HepG2 (cell line): ENCODE measurements around the gene ZBTB25. TPM values are rescaled to one million over a fixed set of nuclear protein-coding genes. Genes with fewer than 3 reads are reported as not detected.

Experiments
- ETV6 ChIP-seq: sonication (generic); formaldehyde crosslinking; conservative IDR thresholded peaks from 2 replicates; pipeline ENCODE4 v1.4.0; 2020; ENCODE audit warnings: missing genetic modification reagents
- FOXA3 ChIP-seq: IDR thresholded peaks from 2 replicates; pipeline ENCODE4 v1.6.1; 2016; ENCODE audit warnings: missing genetic modification reagents, missing compliant biosample characterization
- FOXP1 ChIP-seq, 2 experiments: fragments of 450-650 bp in 1 of 2; IDR thresholded peaks; 2 replicates each; pipeline ENCODE4 v1.6.1; 2017 to 2018; ENCODE audit warnings: antibody characterized with exemption in 1 of 2
- GABPA ChIP-seq, 2 experiments: IDR thresholded peaks; 2 replicates each; pipeline ENCODE4 v1.6.1; 2011 to 2016; ENCODE audit warnings: low read depth in 2 of 2, low read length in 1 of 2, missing biosample characterization in 1 of 2, missing genetic modification characterization in 1 of 2
- HES4 ChIP-seq: sonication (generic); formaldehyde crosslinking; IDR thresholded peaks from 2 replicates; pipeline ENCODE4 v1.9.0; 2021; ENCODE audit warnings: mild to moderate bottlenecking, missing genetic modification reagents, borderline replicate concordance
- HNRNPUL1 ChIP-seq: fragments of 200-400 bp; formaldehyde crosslinking; IDR thresholded peaks from 2 replicates; pipeline ENCODE4 v1.6.1; 2017; ENCODE audit warnings: low read depth, mild to moderate bottlenecking, low read length, moderate library complexity
- LCORL ChIP-seq, 2 experiments: fragments of 450-650 bp in 1 of 2; sonication (generic) in 1 of 2; formaldehyde crosslinking in 1 of 2; IDR thresholded peaks; 2 replicates each; pipeline versions ENCODE4 v1.5.0 to v1.6.1; 2017 to 2020; ENCODE audit warnings: antibody characterized with exemption in 1 of 2, missing genetic modification reagents in 1 of 2
- MAZ ChIP-seq, 2 experiments: sonication (generic) in 1 of 2; formaldehyde crosslinking in 1 of 2; IDR thresholded peaks; 2 replicates each; pipeline versions ENCODE4 v1.5.0 to v1.6.1; 2012 to 2020; ENCODE audit warnings: low read depth in 2 of 2, mild to moderate bottlenecking in 2 of 2, borderline replicate concordance in 1 of 2, improper control_type of control experiment in 1 of 2, low read length in 1 of 2, missing genetic modification reagents in 1 of 2, moderate library complexity in 1 of 2
- NFAT5 ChIP-seq: sonication (generic); formaldehyde crosslinking; IDR thresholded peaks from 2 replicates; pipeline ENCODE4 v1.4.0; 2020; ENCODE audit warnings: missing genetic modification reagents
- RBM22 ChIP-seq: fragments of 200-400 bp; formaldehyde crosslinking; optimal IDR thresholded peaks from 2 replicates; pipeline ENCODE3; 2017; ENCODE audit warnings: mild to moderate bottlenecking, low read length, moderate library complexity
- SNAI1 ChIP-seq: sonication (generic); formaldehyde crosslinking; IDR thresholded peaks from 2 replicates; pipeline ENCODE4 v1.5.0; 2020; ENCODE audit warnings: mild to moderate bottlenecking, missing genetic modification reagents, borderline replicate concordance
- ZNF224 ChIP-seq: sonication (generic); formaldehyde crosslinking; IDR thresholded peaks from 2 replicates; pipeline ENCODE4 v1.5.0; 2020; ENCODE audit warnings: mild to moderate bottlenecking, missing genetic modification reagents
- ZNF777 ChIP-seq: sonication (generic); formaldehyde crosslinking; IDR thresholded peaks from 2 replicates; pipeline ENCODE4 v1.4.0; 2020; ENCODE audit warnings: missing genetic modification reagents
- polyA plus RNA-seq, 8 experiments: library from polyadenylated mRNA; depleted of rRNA in 3 of 8; stranded (reverse) in 7 of 8; unstranded in 1 of 8; fragments of >200 nt; fragmentation: Illumina TruSeq in 4 of 8; extraction: Trizol in 4 of 8; gene quantifications; 2 replicates each; pipeline versions ENCODE4 v1.2.1 to v1.2.3, GENCODE V29; 2011 to 2016; ENCODE audit warnings: low read depth in 4 of 8, missing spikeins in 1 of 8, mixed read lengths in 1 of 8; ENCODE audit not compliant: insufficient read depth in 1 of 8
- total RNA-seq, 5 experiments: library from RNA; depleted of rRNA; stranded (reverse); fragments of >200 nt; fragmentation: Illumina TruSeq; extraction: Trizol; gene quantifications; 2 replicates each; pipeline ENCODE4 v1.2.3, GENCODE V29; 2016; ENCODE audit warnings: low read depth in 1 of 5
- TF ChIP-seq, protein P1 (sequence below): IDR thresholded peaks from 2 replicates; pipeline ENCODE4 v1.4.0; 2020; ENCODE audit warnings: mild to moderate bottlenecking, missing genetic modification reagents
- TF ChIP-seq, protein P2 (sequence below): sonication (generic); formaldehyde crosslinking; conservative IDR thresholded peaks from 2 replicates; pipeline ENCODE4 v1.8.0; 2022; ENCODE audit warnings: missing genetic modification reagents
- TF ChIP-seq, protein P3 (sequence below): IDR thresholded peaks from 2 replicates; pipeline ENCODE4 v1.6.1; 2016; ENCODE audit warnings: low read depth, borderline replicate concordance

The ZBTB25 gene
- total and polyA plus RNA-seq, 2 of the 13 experiments (the other 11 are each of a cell fraction or from before 2014, with no cell fraction given): 3.5 to 7.6 TPM

DNA sequence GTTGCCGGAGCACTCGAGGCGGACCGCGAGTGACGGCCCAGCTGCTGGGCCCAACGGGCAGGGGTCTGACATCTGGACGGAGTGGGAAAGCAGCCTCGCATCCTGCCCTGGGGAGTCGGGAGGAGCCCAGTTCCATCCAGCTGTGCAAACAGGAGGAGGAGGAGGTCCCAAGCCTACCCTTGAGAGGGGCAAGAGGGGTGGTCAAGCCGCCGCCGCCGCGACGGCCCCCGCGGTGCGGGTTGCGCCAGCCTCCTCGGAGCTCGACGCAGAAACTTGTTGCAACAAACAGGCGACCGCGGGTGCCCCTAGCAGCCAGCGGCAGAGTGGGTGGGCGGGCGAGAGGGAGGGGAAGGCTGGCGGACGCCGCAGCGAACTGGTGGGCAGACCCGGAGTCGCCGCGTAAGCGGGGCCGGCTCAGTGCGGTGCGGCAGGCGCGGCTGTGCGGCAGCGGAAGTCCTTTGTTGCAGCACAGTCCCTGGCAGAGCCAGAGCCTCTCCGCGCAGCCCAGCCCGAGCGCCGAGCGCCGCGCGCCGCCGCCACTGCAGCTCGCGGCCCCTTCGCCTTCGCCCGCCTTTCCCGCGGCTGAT lies 765 bp upstream of the ZBTB25 start, which contains the start of gene ZBTB1 (continued):
- TF ChIP-seq, protein P1, sequence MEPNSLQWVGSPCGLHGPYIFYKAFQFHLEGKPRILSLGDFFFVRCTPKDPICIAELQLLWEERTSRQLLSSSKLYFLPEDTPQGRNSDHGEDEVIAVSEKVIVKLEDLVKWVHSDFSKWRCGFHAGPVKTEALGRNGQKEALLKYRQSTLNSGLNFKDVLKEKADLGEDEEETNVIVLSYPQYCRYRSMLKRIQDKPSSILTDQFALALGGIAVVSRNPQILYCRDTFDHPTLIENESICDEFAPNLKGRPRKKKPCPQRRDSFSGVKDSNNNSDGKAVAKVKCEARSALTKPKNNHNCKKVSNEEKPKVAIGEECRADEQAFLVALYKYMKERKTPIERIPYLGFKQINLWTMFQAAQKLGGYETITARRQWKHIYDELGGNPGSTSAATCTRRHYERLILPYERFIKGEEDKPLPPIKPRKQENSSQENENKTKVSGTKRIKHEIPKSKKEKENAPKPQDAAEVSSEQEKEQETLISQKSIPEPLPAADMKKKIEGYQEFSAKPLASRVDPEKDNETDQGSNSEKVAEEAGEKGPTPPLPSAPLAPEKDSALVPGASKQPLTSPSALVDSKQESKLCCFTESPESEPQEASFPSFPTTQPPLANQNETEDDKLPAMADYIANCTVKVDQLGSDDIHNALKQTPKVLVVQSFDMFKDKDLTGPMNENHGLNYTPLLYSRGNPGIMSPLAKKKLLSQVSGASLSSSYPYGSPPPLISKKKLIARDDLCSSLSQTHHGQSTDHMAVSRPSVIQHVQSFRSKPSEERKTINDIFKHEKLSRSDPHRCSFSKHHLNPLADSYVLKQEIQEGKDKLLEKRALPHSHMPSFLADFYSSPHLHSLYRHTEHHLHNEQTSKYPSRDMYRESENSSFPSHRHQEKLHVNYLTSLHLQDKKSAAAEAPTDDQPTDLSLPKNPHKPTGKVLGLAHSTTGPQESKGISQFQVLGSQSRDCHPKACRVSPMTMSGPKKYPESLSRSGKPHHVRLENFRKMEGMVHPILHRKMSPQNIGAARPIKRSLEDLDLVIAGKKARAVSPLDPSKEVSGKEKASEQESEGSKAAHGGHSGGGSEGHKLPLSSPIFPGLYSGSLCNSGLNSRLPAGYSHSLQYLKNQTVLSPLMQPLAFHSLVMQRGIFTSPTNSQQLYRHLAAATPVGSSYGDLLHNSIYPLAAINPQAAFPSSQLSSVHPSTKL (CRISPR knock-in tag): peak; percentile 46; the same call in 1 of the 2 replicates
- TF ChIP-seq, protein P2, sequence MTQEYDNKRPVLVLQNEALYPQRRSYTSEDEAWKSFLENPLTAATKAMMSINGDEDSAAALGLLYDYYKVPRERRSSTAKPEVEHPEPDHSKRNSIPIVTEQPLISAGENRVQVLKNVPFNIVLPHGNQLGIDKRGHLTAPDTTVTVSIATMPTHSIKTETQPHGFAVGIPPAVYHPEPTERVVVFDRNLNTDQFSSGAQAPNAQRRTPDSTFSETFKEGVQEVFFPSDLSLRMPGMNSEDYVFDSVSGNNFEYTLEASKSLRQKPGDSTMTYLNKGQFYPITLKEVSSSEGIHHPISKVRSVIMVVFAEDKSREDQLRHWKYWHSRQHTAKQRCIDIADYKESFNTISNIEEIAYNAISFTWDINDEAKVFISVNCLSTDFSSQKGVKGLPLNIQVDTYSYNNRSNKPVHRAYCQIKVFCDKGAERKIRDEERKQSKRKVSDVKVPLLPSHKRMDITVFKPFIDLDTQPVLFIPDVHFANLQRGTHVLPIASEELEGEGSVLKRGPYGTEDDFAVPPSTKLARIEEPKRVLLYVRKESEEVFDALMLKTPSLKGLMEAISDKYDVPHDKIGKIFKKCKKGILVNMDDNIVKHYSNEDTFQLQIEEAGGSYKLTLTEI: no peak
- TF ChIP-seq HNRNPUL1: no peak
- TF ChIP-seq, protein P3, sequence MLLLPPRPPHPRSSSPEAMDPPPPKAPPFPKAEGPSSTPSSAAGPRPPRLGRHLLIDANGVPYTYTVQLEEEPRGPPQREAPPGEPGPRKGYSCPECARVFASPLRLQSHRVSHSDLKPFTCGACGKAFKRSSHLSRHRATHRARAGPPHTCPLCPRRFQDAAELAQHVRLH (CRISPR knock-in tag): peak; percentile 23; the same call in 1 of the 2 replicates
- TF ChIP-seq SNAI1 (CRISPR knock-in tag): 0 out of 2 replicates have a peak, but pooled peaks have one; percentile 32
- peak; percentile 64; the same call in 1 of the 2 replicates for TF ChIP-seq FOXA3
- no peak for TF ChIP-seq MAZ (IDR thresholded peaks at IDR 0.05; ENCODE audit: borderline replicate concordance, low read depth, low read length)
- TF ChIP-seq MAZ (CRISPR knock-in tag; IDR thresholded peaks at IDR 0.05; ENCODE audit: low read depth): no peak
- no peak for TF ChIP-seq LCORL (IDR thresholded peaks at IDR 0.05)
- TF ChIP-seq LCORL (CRISPR knock-in tag; IDR thresholded peaks at IDR 0.05): peak; percentile 50; the same call in 1 of the 2 replicates
- TF ChIP-seq ETV6: peak; percentile 19; the same call in 1 of the 2 replicates
- TF ChIP-seq HES4 (CRISPR knock-in tag): peak; percentile 25; the same call in 1 of the 2 replicates
- TF ChIP-seq FOXP1 (IDR thresholded peaks at IDR 0.05): no peak
- no peak for TF ChIP-seq FOXP1 (CRISPR knock-in tag; IDR thresholded peaks at IDR 0.05)
- TF ChIP-seq ZNF224 (CRISPR knock-in tag): 0 out of 2 replicates have a peak, but pooled peaks have one; percentile 72
- TF ChIP-seq RBM22: peak; percentile 43
- 0 out of 2 replicates have a peak, but pooled peaks have one; percentile 14 for TF ChIP-seq GABPA (IDR thresholded peaks at IDR 0.05; ENCODE audit: low read depth, low read length)
- no peak for TF ChIP-seq GABPA (CRISPR knock-in tag; IDR thresholded peaks at IDR 0.05; ENCODE audit: low read depth)
- TF ChIP-seq NFAT5 (CRISPR knock-in tag): no peak; the same call in 1 of the 2 replicates
- peak; percentile 59; the same call in 1 of the 2 replicates for TF ChIP-seq ZNF777 (CRISPR knock-in tag)
